IPS-11a (cell line): ENCODE measurements around the gene SH2D3A.
"Not testable (repeated sequence)": the region's sequence is repeated elsewhere in the genome, so short reads cannot be mapped to it uniquely, and the experiment has no call there.

Source experiments
- H3K4me3 ChIP-seq: one replicate; pipeline ENCODE4 v1.5.1; 2013; ENCODE audit warnings: low read depth, low read length, control low read depth

Gene SH2D3A

GRCh38 chr19:6710273-6711077, 56.8 kb downstream of the SH2D3A start:
- peak overlapping the region; percentile 29 for H3K4me3 ChIP-seq

GRCh38 chr19:6709549-6709948, 57.7 kb downstream of the SH2D3A start:
- no peak overlapping the region for H3K4me3 ChIP-seq

GRCh38 chr19:6708913-6709312, 58.3 kb downstream of the SH2D3A start:
- H3K4me3 ChIP-seq: not testable (repeated sequence)

GRCh38 chr19:6708346-6708745, 58.9 kb downstream of the SH2D3A start:
- H3K4me3 ChIP-seq: no peak overlapping the region

DNA sequence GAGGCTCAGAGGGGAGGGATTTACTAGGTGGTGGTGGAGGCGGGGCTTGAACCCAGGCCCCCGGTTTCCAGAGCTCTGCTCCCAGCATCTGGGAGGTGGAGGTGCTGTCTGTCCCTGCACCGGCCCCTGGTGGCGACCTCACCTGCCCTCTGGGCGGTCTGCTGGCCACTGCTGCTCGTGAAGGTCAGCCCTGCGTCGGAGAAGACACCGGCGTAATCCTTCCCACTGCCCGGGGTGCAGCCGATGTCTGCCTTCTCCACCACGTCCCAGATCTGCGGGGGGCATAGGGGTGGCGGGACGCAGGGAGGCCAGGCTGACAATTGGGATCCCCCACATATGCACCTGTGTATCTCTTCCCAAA, 59.6 kb downstream of the SH2D3A start:
- no peak overlapping the region for H3K4me3 ChIP-seq

- H3K4me3 ChIP-seq: no peak overlapping the region
These were observed 60.1 kb downstream of the SH2D3A start for GRCh38 chr19:6707011-6707657.

DNA sequence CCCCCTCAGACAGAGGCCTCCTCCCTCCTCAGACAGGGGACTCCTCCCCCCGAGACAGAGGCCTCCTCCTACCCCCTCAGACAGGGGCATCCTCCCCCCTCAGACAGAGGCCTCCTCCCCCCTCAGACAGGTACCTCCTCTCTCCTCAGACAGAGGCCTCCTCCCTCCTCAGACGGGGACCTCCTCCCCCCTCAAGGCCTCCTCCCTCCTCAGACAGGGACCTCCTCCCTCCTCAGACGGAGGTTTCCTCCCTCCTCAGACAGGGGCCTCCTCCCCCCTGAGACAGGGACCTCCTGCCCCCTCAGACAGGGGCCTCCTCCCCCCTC, 60.6 kb downstream of the SH2D3A start:
- H3K4me3 ChIP-seq: no peak overlapping the region

DNA sequence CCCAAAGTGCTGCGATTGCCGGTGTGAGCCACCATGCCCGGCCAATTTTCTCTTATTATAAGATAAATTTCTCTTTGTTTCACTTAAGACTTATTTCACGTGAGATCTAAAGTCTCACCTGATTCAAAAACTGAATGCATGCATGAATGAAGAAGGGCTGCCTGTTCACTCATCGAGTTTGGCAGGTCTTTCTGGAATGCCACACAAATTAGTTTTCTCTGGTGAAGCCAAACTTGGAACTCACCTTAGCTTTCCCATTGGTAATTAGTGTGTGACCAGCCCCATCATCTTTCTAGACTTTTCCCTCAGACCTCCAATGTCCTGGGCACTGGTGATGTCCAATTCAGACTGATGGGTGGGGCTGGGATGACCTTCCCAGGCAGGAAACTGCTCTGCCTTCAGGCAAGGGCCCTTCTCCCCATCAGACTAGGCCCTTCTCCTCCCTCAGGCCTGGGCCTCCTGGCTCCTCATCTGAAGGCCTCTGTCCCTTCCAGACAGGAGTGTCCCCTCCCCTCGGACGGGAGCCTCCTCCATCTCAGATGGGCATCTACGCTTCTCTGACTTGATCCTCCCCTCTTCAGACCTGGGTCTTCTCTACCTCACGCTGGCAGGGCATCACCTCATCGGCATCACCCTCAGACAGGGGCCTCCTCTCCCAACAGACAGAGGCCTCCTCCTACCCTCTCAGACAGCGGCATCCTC, 61.2 kb downstream of the SH2D3A start:
- H3K4me3 ChIP-seq: no peak overlapping the region
